Measurements from ENCODE around the gene SUFU. TPM values are rescaled to one million over a fixed set of nuclear protein-coding genes. Genes with fewer than 3 reads are reported as not detected.

SUFU gene
- total and polyA plus RNA-seq, 2 of the 8 experiments (the other 6 are each of a cell fraction or from before 2014, with no cell fraction given), result 7.0 to 10.8 TPM

DNA sequence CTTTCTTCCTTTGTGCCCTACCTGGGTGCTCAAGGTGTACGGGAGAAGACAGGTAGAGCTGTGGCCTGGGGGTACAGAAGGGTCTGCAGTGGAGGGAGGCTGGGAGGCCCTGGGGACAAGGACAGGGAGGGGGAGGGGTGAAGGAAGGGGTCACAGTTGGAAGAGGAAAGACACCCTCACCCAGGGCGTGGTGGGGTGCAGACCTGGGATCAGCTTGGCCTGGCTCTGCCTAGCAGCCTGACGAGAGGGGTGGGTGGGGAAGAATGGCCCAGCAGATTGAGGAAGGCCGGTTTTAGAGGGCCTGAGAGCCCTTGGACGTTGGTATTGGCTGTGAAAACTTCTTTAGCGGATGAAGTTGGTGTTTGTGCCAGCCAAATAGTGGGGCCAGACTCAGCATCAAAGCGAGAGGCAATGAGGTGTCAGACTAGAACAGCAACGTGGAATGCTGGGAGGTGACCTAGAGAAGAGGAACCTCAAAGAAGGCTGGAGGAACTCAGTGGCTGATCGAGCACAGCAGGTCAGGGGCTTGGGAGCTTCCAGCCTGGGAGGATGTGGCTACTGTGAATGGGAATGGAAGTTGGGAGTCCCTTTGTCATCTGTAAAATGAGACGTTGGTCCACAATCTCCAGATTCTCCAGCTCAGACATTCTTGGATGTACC lies 122.4 kb downstream of the SUFU start (continued):
- TF ChIP-seq SIRT6 (IDR thresholded peaks at IDR 0.05; ENCODE audit: low read length) (no peak), FOSL1 (IDR thresholded peaks at IDR 0.05; ENCODE audit: insufficient read depth, low read depth, low read length) (no peak), POU5F1 (IDR thresholded peaks at IDR 0.05; ENCODE audit: low read depth, low read length) (no peak), SP4 (IDR thresholded peaks at IDR 0.05; ENCODE audit: low read length) (no peak), RFX5 (IDR thresholded peaks at IDR 0.05; ENCODE audit: borderline replicate concordance, low read depth, low read length) (no peak), NANOG (IDR thresholded peaks at IDR 0.05; ENCODE audit: insufficient read depth, low read depth, low read length, poor library complexity, severe bottlenecking) (no peak), POLR2A (IDR thresholded peaks at IDR 0.05; ENCODE audit: control extremely low read depth in 1 of 2, low read depth in 2 of 2, low read length in 2 of 2) (no peak)
- TF ChIP-seq, protein P1, sequence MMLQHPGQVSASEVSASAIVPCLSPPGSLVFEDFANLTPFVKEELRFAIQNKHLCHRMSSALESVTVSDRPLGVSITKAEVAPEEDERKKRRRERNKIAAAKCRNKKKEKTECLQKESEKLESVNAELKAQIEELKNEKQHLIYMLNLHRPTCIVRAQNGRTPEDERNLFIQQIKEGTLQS (IDR thresholded peaks at IDR 0.05; ENCODE audit: insufficient read depth, low read depth, low read length), result no peak

Measured in H1 (cell line).